Measurements from ENCODE around the gene RAD51B.

The RAD51B gene

GRCh38 chr14:68230202-68230949 is 410.8 kb downstream of the RAD51B start:
- DNase-seq (ENCODE audit: extremely low read depth, insufficient read length) = no peak
- H3K27me3 ChIP-seq (replicated peaks; ENCODE audit: control insufficient read depth, insufficient read depth, low read length) = no peaks in the 10 kb centered on the region
- no peak overlapping the region for H3K4me3 ChIP-seq (replicated peaks; ENCODE audit: low read depth, low read length)
- TF ChIP-seq CTCF (IDR thresholded peaks at IDR 0.05; ENCODE audit: insufficient read depth, low read length, poor library complexity, severe bottlenecking) = no peak
- H3K36me3 ChIP-seq (ENCODE audit: control insufficient read depth, insufficient read depth, low read length) = no peaks in the 10 kb centered on the region

DNA sequence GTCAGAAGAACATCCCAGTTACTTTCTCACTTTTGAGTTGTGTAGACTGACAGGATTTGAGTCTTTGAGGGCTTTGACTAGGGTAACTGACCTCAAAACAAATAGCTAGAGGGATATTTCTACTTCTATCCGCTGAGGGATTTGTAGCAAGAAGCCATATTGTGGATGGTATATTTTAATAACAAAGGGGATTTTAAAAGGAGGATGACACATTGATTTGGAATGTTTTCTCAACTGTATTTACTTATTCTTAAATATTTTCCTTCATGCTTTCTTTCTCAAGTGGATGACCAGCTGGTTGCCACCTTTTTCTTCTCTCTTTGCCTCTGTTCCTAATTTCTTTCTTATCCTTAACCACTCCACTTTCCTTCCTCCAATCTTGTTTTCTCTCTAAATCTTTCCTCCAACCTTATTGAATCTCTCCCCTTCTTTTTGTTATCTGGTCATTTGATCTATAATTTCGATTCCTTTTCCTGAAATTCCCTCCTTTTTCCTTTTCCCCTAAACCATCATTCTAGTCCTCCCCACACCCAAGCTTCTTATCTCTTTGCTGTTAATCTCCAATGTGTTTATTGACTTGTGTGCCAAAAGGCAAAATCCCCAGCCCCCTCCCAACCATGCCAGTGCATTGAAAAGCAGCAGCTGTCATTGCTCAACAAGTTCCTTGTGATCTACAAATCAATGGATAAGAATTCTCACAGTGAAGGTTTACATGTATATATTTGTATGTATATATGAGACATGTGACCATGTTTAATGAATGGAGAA is 411.6 kb downstream of the RAD51B start:
- DNase-seq (ENCODE audit: extremely low read depth, insufficient read length) = no peak
- H3K27me3 ChIP-seq (replicated peaks; ENCODE audit: control insufficient read depth, insufficient read depth, low read length) = no peaks in the 10 kb centered on the region
- no peak overlapping the region for H3K4me3 ChIP-seq (replicated peaks; ENCODE audit: low read depth, low read length)
- no peaks in the 10 kb centered on the region for H3K36me3 ChIP-seq (ENCODE audit: control insufficient read depth, insufficient read depth, low read length)
- TF ChIP-seq CTCF (IDR thresholded peaks at IDR 0.05; ENCODE audit: insufficient read depth, low read length, poor library complexity, severe bottlenecking) = no peak

DNA sequence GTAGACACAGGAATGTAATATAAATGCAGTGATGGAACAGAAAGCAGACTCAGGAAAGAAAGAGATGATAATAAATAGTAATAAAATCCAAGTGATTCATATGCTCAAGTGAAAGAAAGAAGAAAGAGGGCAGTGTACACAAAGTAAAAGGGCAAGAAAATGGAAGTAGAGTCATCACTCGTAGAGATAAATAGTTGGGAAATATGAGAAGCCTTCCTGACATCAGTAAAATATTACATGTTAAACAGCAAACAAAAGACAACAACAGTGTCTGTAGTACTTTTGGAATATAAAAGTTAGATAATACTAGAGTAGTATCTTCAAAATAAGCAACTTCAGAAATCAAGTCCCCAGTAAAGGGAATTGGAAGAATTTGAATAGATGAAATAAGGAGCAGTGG is 412.3 kb downstream of the RAD51B start:
- H3K27me3 ChIP-seq (replicated peaks; ENCODE audit: control insufficient read depth, insufficient read depth, low read length) = no peaks in the 10 kb centered on the region
- H3K36me3 ChIP-seq (ENCODE audit: control insufficient read depth, insufficient read depth, low read length) = no peaks in the 10 kb centered on the region
- TF ChIP-seq CTCF (IDR thresholded peaks at IDR 0.05; ENCODE audit: insufficient read depth, low read length, poor library complexity, severe bottlenecking) = no peak
- DNase-seq (ENCODE audit: extremely low read depth, insufficient read length) = no peak
- no peak overlapping the region for H3K4me3 ChIP-seq (replicated peaks; ENCODE audit: low read depth, low read length)

DNA sequence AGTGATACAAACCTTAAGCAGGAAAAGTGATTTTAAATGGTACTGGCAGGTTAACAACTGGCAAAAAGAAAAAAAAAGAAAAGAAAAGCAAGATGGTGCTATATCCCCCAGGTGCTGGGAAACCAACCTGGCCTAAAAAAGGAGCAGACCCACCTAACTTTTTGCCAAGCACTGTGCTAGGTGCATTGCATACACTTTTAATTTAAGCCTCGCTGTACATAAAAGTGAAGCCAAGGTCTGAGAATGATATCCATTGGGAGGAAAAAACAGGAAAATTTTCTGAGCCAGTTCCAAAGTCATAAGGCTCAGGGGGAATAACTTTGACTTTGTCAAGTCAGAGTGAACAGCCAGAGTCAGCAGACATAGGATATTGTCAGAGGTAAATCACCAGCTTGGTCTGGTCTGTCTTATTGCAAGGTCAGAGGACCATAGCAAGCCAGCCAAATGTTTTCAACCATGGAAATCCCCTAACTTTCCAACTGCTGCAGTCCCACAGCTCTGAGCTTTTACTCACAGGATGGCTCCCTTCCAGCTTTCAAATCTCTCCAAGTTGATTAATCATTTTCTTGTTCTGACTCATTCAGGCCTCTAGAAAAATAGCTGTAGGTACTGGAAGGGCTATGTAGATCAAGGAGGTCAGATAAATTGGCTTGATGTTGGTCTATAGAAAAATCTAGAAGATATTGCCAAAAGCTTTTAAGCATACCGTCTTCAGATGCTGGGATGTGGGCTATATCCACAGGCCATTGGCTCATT is 412.9 kb downstream of the RAD51B start:
- H3K36me3 ChIP-seq (ENCODE audit: control insufficient read depth, insufficient read depth, low read length) = no peaks in the 10 kb centered on the region
- H3K27me3 ChIP-seq (replicated peaks; ENCODE audit: control insufficient read depth, insufficient read depth, low read length) = no peaks in the 10 kb centered on the region
- no peak overlapping the region for H3K4me3 ChIP-seq (replicated peaks; ENCODE audit: low read depth, low read length)
- DNase-seq (ENCODE audit: extremely low read depth, insufficient read length) = peak; percentile 78
- TF ChIP-seq CTCF (IDR thresholded peaks at IDR 0.05; ENCODE audit: insufficient read depth, low read length, poor library complexity, severe bottlenecking) = no peak

DNA sequence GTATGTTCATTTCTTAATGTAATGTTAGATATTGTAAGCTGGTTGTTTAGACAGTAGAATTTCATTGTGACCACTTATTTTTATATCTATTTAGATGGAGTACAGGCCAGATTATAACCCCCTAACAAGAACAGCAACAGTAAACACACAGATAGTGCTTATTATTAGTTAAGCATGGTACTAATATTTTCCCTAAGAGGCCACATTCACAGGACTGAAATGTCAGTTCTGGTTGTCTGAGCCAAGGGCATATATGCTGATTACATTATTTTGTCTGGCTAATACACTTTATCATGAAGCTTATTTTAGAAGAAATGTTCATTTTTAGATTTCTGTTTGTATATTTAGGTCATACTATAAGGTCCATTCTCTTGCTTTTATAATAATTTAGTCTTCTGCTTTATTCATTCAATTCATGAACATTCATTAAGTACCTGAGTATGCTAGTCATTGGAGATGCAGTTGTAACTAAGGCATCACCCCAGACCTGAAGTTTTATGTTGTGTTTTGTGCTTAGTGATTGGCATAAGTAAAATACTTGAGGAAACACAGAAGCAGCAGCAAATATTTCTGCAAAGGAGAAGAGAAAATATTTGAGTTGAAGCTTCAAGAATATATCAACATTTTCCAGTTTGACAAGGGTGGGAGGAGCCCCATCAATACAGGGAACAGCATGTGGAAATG is 413.7 kb downstream of the RAD51B start:
- Histone ChIP-seq H3K36me3 (ENCODE audit: control insufficient read depth, insufficient read depth, low read length) (no peaks in the 10 kb centered on the region), H3K27me3 (replicated peaks; ENCODE audit: control insufficient read depth, insufficient read depth, low read length) (no peaks in the 10 kb centered on the region), H3K4me3 (replicated peaks; ENCODE audit: low read depth, low read length) (no peak overlapping the region)
- DNase-seq (ENCODE audit: extremely low read depth, insufficient read length) = no peak
- no peak for TF ChIP-seq CTCF (IDR thresholded peaks at IDR 0.05; ENCODE audit: insufficient read depth, low read length, poor library complexity, severe bottlenecking)
